ENCODE results near the gene FOXN3. TPM values are rescaled to one million over a fixed set of nuclear protein-coding genes. Genes with fewer than 3 reads are reported as not detected.

The FOXN3 gene
- total RNA-seq, 1 experiment from 2014 or later = 125 TPM

DNA sequence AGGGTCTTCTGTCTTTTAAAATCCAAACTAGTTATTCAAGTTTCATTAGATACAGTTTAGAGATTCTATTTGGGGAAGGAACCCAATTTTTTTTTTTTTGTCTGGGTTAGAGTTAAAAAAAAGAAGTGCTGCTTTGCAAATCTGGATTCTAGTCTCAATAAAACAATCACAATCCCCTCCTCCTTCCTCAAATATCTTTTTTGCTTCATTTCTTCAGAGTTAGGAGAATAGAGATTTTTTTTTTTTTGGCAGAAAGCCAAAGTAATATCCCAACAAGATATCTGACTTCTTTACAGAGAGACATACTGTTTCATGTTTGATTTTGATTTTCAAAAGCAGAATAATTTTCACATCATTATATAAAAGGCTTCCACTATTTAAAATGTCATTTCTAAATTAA is 201.9 kb downstream of the FOXN3 start:
- Mint-ChIP-seq H3K9me3 (no peaks in the 10 kb centered on the region), H3K36me3 (ENCODE audit: insufficient read depth in 1 of 3, low read depth in 3 of 3) (peaks cover 3 to 22% (median 4%) of the 10 kb centered on the region in 3 experiments; a peak in 5 of 7 replicates), H3K4me1 (peaks cover 23 to 26% of the 10 kb centered on the region in 2 experiments), H3K27ac (no peak overlapping the region), H3K4me3 (no peak overlapping the region), H3K27me3 (ENCODE audit: low read depth) (no peaks in the 10 kb centered on the region)
- Histone ChIP-seq H2BK120ac (ENCODE audit: low read depth, low read length, poor library complexity, severe bottlenecking) (no peak overlapping the region), H3K23ac (ENCODE audit: insufficient read length, low read depth, low read length) (no peak overlapping the region), H3K79me1 (ENCODE audit: insufficient read depth, low read depth, low read length, poor library complexity, severe bottlenecking) (no peaks in the 10 kb centered on the region), H3K14ac (ENCODE audit: insufficient read depth, low read length) (no peak overlapping the region), H3K4me2 (ENCODE audit: insufficient read depth, insufficient read length, low read length) (no peak overlapping the region), H2BK5ac (ENCODE audit: insufficient read length, low read length) (no peak overlapping the region), H3K56ac (ENCODE audit: insufficient read length, low read depth, low read length) (no peak overlapping the region), H3T11ph (ENCODE audit: low read length) (no peak overlapping the region), H2AFZ (ENCODE audit: low read length) (no peak overlapping the region), H2BK15ac (ENCODE audit: low read depth, low read length) (no peak overlapping the region), H3K4ac (ENCODE audit: low read depth, low read length) (no peak overlapping the region), H3K79me2 (ENCODE audit: insufficient read depth, low read length) (0 out of 2 replicates have a peak, but pooled peaks cover 1% of the 10 kb centered on the region), H2BK12ac (ENCODE audit: insufficient read length, low read depth, low read length) (no peak overlapping the region), H4K91ac (ENCODE audit: insufficient read length, low read depth, low read length) (no peak overlapping the region), H3K4me1 (ENCODE audit: insufficient read depth, low read length) (no peaks in the 10 kb centered on the region), H4K20me1 (ENCODE audit: control insufficient read depth, insufficient read depth, insufficient read length) (no peaks in the 10 kb centered on the region), H2AK5ac (ENCODE audit: insufficient read length, low read length) (no peak overlapping the region), H3K18ac (ENCODE audit: insufficient read length, low read depth, low read length) (no peak overlapping the region), H3K23me2 (ENCODE audit: insufficient read length, low read depth, low read length, poor library complexity, severe bottlenecking) (no peaks in the 10 kb centered on the region), H3K27ac (ENCODE audit: insufficient read length, low read depth, low read length) (no peak overlapping the region), H4K5ac (ENCODE audit: insufficient read length, low read depth, low read length) (no peak overlapping the region), H3K27me3 (ENCODE audit: insufficient read depth, low read length) (no peaks in the 10 kb centered on the region), H4K8ac (replicated peaks; ENCODE audit: insufficient read length, low read depth, low read length) (no peak overlapping the region), H3K9ac (ENCODE audit: extremely low read depth, insufficient read length, low read length) (no peak overlapping the region), H2BK20ac (ENCODE audit: low read depth, low read length, poor library complexity, severe bottlenecking) (no peak overlapping the region), H3K9me3 (ENCODE audit: control insufficient read depth, low read depth, low read length) (no peaks in the 10 kb centered on the region)
- TF ChIP-seq, protein P1, sequence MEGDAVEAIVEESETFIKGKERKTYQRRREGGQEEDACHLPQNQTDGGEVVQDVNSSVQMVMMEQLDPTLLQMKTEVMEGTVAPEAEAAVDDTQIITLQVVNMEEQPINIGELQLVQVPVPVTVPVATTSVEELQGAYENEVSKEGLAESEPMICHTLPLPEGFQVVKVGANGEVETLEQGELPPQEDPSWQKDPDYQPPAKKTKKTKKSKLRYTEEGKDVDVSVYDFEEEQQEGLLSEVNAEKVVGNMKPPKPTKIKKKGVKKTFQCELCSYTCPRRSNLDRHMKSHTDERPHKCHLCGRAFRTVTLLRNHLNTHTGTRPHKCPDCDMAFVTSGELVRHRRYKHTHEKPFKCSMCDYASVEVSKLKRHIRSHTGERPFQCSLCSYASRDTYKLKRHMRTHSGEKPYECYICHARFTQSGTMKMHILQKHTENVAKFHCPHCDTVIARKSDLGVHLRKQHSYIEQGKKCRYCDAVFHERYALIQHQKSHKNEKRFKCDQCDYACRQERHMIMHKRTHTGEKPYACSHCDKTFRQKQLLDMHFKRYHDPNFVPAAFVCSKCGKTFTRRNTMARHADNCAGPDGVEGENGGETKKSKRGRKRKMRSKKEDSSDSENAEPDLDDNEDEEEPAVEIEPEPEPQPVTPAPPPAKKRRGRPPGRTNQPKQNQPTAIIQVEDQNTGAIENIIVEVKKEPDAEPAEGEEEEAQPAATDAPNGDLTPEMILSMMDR (conservative IDR thresholded peaks at IDR 0.05) = no peak
- DNase-seq = no peak
